D341Med (cell line): ENCODE measurements around the gene MYBPC2.
"Not testable (repeated sequence)": the region's sequence is repeated elsewhere in the genome, so short reads cannot be mapped to it uniquely, and the experiment has no call there.

Experiments
- DNase-seq: peaks from one replicate; pipeline ENCODE4 v3.0.0; 2012; ENCODE audit warnings: low spot score

The MYBPC2 gene

GRCh38 chr19:50432221-50433028 lies at the start of gene MYBPC2:
TSS of gene MYBPC2 (plus strand) at chr19:50432892. CDS start at chr19:50432954, 62 bp downstream.
- no peak for DNase-seq

GRCh38 chr19:50383001-50383851 lies 49.5 kb upstream of the MYBPC2 start:
- peak; percentile 39 for DNase-seq

GRCh38 chr19:50383852-50384684 lies 48.6 kb upstream of the MYBPC2 start, which contains the start of gene POLD1:
TSS of gene POLD1 (plus strand) at chr19:50384347. CDS start at chr19:50398852, 14,505 bp downstream.
- peak; percentile 98 for DNase-seq

- DNase-seq = no peak
Observed at GRCh38 chr19:50384685-50385535, 47.8 kb upstream of the MYBPC2 start.

- DNase-seq = no peak
Observed at GRCh38 chr19:50387176-50387867, 45.4 kb upstream of the MYBPC2 start.

GRCh38 chr19:50387868-50388245 lies 44.8 kb upstream of the MYBPC2 start:
- DNase-seq = no peak

GRCh38 chr19:50390295-50390694 lies 42.4 kb upstream of the MYBPC2 start:
- not testable (repeated sequence) for DNase-seq

GRCh38 chr19:50390952-50391351 lies 41.7 kb upstream of the MYBPC2 start:
- not testable (repeated sequence) for DNase-seq

GRCh38 chr19:50392759-50393158 lies 39.9 kb upstream of the MYBPC2 start:
- no peak for DNase-seq

GRCh38 chr19:50393589-50393988 lies 39.1 kb upstream of the MYBPC2 start:
- no peak for DNase-seq

- no peak for DNase-seq
Observed at GRCh38 chr19:50394017-50394416, 38.7 kb upstream of the MYBPC2 start.

DNA sequence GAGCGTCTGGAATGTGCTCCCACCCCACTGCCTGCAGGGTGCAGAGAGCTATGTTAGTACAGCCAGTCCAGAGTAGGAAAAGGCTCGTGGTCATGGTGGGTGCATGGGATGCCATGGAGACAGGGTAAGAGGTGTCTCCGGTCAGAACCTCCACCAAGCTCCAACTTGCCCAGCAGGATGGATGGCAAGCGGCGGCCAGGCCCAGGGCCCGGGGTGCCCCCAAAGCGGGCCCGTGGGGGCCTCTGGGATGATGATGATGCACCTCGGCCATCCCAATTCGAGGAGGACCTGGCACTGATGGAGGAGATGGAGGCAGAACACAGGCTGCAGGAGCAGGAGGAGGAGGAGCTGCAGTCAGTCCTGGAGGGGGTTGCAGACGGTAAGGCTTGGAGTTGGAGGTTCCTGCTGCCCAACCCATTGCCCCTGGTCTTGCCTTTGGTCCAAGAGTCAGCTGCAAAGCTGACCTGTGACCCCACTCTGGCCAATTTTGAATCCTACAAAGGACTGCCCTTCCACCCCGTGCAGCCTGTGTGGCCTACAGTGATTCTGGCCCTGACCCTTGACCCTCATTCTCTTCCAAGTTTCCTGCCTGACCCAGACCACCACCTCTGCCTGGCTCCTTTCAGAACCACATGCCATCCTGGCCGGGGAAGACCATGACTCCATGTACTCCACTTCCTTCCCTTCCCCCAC lies 33.9 kb upstream of the MYBPC2 start:
- peak; percentile 21 for DNase-seq

DNA sequence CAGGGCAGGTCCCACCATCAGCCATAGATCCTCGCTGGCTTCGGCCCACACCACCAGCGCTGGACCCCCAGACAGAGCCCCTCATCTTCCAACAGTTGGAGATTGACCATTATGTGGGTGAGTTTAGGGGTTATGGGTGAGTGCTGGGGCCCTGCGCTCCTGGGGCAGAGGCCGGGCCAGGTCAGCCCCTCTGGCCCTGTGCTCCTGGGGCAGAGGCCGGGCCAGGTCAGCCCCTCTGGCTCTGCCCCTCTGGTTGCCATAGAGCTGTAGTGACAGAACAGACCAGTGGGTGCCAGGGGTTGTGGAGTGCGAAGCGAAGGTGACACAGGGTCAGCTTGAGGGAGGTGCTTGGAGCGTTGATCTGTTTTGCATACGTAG lies 33.3 kb upstream of the MYBPC2 start:
- peak; percentile 14 for DNase-seq

DNA sequence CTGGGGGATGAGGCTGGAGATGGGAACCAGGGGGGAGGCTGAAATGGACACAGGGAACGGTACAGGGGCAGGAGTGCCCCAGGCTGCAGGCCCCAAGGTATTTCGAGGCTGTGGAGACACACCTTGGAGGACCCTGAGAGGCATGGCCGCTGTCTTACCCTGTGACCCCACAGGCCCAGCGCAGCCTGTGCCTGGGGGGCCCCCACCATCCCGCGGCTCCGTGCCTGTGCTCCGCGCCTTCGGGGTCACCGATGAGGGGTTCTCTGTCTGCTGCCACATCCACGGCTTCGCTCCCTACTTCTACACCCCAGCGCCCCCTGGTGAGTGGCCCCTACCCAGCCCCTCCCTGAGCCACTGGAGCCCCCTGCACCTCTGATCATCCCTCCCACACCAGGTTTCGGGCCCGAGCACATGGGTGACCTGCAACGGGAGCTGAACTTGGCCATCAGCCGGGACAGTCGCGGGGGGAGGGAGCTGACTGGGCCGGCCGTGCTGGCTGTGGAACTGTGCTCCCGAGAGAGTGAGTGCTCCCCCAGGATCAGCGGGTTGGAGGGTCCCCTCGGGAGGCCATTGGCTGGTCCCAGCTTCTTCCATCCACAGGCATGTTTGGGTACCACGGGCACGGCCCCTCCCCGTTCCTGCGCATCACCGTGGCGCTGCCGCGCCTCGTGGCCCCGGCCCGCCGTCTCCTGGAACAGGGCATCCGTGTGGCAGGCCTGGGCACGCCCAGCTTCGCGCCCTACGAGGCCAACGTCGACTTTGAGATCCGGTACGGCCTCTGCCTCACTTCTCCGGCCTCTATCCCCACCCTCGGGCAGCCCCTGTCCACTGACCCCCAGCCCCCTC lies 30.9 kb upstream of the MYBPC2 start:
- DNase-seq = peak; percentile 30

GRCh38 chr19:50402544-50403301 lies 30.0 kb upstream of the MYBPC2 start:
- peak; percentile 30 for DNase-seq

DNA sequence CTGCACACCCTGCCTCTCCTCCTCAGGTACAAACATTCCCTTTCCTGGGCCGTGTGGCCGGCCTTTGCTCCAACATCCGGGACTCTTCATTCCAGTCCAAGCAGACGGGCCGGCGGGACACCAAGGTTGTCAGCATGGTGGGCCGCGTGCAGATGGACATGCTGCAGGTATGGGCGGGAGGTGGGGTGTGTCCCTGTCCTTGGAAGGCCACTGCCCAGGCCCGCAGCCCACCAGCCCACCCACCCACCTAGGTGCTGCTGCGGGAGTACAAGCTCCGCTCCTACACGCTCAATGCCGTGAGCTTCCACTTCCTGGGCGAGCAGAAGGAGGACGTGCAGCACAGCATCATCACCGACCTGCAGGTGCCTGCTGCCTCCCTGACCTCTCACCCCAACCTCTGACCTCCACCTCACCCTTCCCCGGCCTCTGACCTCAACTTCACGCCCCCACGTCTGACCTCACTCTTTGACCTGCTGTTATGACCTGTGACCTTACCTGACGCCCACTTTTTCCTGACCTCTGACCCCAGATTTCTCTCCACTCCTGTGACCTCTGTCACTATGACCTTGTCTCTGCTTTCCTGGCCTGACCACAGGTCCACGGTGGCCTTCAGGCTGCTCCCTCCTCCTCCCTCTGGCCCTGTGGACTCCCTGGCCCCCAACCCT lies 26.4 kb upstream of the MYBPC2 start:
- DNase-seq = no peak

DNA sequence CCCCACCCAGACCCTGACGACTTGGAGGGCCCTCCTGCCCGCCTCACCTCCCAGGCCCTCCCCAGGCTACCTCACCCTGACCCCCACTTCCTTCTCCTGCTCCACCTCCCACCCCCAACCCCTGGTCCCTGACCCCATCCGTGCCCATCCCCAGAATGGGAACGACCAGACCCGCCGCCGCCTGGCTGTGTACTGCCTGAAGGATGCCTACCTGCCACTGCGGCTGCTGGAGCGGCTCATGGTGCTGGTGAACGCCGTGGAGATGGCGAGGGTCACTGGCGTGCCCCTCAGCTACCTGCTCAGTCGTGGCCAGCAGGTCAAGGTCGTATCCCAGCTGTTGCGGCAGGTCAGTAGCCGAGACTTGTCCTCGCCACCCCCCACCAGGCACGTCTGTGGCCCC lies 25.9 kb upstream of the MYBPC2 start:
- DNase-seq = no peak

- no peak for DNase-seq
Observed at GRCh38 chr19:50409347-50409746, 23.3 kb upstream of the MYBPC2 start.
